GM21447 (cell line): ENCODE measurements around the gene MYO9B.

ENCODE experiments used
- ATAC-seq: cut with Tn5 transposase; IDR thresholded peaks from one replicate; pipeline ENCODE4 v1.9.1; 2021; ENCODE audit not compliant: unreplicated experiment

Gene MYO9B

GRCh38 chr19:17061205-17061604 lies 14.4 kb upstream of the MYO9B start:
- ATAC-seq = no peak

DNA sequence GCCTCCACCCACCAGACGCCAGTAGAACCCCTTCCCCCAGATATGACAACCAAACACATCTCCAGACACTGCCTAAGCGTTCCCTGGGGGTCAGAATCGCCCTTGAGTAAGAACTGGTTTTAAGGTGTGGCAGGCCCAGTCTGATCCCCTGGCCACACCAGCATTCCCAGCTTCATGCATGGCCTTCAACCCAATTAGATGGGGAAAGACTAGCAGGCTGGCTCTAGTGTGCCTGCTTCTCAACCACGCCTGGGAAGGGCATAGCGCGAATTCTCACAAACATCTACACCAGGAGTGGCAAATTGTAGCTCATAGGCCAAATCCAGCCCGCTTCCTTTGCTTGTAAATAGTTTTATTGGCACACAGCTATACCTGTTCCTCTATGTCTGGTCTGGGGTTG lies 13.9 kb upstream of the MYO9B start:
- ATAC-seq = no peak

DNA sequence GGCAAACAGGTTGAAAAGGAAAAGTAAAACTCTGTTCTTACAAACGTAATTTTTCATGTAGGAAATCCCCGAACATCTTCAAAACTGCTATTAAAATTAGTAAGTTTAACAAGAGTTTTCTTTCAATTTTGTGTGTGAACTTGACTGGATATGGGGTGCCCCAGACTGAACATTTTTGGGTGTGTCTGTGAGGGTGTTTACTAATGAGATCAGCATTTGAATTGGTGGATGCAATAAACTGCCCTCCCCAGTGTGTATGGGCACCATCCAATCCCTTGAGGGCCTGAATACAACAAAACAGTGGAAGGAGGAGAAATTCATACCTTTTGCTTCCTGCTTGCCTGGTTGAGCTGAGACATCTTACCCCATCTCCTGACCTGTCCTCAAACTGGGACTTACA lies 12.1 kb upstream of the MYO9B start:
- no peak for ATAC-seq

DNA sequence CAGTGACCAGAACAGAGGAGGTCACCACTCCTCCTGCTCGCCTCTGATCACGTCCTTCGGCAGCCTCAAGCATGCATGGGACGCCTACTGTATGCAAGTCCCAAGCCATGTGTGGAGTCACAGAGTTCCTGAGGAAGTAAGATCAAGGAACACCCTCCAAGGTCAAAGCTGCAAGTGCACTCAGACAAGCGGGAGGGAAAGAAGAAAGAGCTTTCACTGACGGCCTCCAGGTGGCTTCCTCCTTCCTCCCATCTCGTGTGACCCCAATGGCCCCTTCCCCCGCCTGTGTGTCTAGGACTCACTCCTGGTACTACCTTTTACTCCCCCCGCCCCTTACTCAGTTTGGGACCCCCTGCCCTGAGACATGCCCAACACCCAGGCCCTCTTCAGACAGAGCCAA lies 6.4 kb upstream of the MYO9B start:
- ATAC-seq = no peak

GRCh38 chr19:17070421-17070820 lies 5.2 kb upstream of the MYO9B start:
- ATAC-seq = no peak

DNA sequence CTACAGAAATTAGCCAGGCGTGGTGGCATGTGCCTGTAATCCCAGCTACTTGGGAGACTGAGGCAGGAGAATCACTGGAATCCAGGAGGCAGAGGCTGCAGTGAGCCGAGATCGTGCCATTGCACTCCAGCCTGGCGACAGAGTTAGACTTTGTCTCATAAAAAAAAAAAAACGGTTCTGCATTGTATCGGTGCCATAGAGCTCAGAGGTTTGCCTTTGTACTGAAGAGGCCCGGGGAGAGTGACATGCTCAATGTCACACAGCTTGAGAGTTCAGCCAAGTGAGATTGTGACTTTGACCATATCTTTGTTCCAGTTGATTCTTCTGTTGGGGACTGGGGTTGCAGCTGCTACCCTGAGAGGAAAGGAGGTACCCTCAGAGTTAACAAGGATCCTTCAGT lies 4.7 kb upstream of the MYO9B start:
- ATAC-seq = no peak

GRCh38 chr19:17073869-17074633 lies 1.5 kb upstream of the MYO9B start:
- no peak for ATAC-seq

GRCh38 chr19:17074634-17075034 lies 943 bp upstream of the MYO9B start:
- no peak for ATAC-seq

DNA sequence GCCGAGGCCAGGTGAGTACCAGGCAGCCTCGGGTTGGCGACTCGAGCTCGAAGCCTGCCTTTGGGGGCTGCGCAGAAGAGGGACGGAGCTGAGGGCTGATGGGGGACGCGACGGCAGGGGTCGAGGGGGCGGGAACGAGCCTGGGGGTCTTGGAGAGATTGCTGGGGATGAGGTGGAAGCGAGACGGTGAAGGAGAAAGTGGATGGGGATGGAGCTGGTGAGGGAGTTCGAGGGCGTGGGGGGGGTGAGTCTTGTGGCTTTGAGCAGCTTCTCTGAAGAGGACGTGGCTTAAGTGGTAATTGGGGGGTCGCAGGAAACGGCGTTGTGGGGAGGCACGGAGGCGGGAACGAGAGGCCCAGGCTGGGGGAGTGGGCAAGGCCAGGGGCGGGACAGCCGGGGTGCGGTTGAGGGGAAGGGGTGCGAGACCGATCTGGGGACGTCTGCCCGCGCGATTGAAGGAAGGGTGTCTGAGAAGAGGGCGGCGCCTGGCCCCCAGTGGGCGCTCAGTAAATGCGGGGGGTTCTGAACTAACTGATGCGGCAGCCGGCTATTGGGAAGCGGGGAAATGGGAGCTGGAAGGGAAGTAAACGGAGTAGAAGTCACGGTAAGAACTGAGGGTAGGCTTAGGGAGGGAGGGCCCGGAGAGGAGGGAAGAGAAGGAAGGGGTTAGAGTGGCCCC lies 426 bp downstream of the MYO9B start:
- ATAC-seq = no peak

DNA sequence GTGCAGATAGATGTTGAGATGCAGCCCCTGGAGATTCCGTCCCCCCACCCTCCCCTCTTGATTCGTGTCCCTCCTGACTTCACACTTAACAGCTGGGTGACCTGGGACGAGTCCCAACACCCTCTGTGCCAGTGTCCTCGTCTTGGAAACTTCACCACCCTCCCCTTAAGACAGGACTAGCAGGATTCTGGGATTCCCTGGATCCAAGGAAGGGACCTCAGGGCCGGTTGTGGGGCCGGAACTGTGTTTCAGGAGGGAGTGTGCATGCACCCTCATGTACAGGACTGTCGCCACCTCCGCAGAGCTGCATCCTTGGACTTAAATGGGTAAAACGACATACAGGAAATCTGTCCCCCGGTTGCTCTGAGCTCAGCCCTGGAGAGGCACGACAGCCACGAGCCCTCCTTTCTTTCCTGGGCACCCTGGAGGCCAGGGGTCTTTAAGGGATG lies 990 bp downstream of the MYO9B start:
- no peak for ATAC-seq

GRCh38 chr19:17077447-17078028 lies 2.0 kb downstream of the MYO9B start:
- no peak for ATAC-seq

DNA sequence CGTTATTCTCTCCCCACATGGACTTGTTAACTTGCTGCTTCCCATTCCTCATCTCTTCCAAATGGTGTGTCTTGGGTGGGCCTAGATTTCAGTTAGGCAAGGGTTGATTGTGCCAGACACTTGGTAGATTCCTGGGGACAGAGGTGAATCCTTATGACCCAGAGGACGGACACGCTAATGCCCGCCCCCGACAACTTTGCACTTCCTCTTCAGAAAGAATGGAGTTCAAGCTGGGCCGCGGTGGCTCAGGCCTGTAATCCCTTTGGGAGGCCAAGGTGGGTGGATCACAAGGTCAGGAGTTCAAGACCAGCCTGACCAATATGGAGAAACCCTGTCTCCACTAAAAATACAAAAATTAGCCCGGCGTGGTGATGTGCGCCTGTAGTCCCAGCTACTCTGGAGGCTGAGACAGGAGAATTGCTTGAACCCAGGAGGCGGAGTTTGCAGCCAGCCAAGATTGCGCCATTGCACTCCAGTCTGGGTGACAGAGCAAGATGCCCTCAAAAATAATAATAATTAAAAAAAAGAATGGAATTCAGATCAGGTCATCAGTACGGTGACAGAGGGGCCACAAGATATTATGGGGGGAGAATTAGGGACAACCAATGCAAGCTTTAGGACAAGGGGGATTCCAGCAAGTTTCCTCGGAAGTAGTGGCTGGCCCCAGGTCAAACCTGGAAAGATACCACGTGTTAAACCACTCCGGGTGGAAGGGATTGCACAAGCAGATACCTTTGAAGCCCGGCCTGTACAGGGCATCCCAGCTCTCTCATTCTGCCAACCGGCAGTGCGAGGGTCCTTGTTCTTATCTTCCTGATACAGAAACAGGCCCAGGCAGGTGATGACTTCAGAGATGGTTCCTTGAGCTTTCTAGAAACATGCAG lies 2.7 kb downstream of the MYO9B start:
- no peak for ATAC-seq

DNA sequence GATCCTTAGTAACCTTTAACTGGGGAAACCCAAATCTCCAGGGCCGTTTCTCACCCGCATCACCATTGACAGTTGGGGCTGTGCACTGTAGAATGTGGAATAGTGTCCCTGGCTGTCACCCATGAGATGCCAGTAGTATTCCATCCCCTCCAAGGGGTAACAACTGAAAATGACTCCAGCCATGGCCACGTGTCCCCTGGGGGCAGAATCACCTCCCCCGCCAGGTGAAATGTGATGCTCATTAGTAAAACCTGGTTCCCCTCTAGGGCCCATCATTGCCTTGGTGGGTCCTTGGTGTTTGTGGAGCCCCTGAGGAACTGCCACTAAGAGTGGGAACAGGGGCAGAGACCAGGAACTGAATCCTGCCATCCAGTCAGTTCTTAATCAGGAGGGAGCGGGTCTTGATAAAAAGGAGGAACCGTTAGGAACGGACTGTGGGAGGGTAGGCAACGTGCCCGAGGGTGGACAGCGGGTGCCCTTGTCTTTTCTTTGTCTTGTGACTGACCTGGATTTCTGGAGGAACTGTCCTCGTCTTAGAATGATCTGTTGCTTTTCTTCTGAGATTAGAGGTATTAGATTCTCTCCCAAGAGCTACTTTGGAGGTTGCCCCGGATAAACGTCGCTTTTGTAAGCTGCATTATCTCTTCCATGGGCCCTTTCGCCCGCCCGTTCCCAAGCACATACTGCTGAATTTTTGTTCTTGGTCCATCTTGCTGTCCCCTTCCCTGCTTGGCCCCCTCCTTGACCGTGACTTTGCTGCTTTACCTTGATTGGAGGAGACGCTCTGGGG lies 3.5 kb downstream of the MYO9B start:
- no peak for ATAC-seq

DNA sequence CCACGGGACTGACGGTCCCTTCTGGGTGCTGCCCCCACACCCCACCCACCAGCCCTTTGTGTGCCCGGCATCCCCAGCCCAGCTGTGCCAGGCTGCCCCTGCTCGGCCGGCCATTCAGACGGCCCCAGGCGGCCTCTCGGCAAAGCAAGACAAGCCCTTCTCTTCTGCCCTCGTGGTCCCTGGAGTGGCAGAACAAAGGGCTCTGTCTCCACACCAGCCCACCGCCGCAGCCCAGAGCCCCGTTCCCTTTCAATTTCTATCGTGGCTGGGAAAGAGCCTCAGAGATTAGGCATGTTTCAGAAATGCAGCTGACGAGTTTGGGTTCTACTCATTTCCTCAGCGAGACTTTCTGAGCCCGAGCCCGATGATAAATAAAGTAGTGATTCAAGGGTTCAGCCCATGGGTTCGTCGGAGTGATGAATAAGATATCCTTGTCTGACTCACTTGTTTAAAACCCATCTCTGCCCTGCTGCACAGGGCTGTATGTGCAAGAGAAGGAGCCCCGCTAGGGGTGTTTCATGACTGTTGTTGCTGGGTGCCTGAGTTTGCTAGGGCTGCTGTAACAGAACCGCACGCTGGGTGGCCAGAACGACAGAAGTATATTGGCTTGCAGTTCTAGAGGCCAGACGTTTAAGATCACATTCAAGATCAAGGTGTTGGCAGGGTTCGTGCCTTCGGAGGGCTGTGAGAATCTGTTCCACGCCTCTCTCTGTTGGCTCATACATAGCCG lies 4.3 kb downstream of the MYO9B start:
- no peak for ATAC-seq

- no peak for ATAC-seq
These were observed 4.8 kb downstream of the MYO9B start for GRCh38 chr19:17080440-17080801.

DNA sequence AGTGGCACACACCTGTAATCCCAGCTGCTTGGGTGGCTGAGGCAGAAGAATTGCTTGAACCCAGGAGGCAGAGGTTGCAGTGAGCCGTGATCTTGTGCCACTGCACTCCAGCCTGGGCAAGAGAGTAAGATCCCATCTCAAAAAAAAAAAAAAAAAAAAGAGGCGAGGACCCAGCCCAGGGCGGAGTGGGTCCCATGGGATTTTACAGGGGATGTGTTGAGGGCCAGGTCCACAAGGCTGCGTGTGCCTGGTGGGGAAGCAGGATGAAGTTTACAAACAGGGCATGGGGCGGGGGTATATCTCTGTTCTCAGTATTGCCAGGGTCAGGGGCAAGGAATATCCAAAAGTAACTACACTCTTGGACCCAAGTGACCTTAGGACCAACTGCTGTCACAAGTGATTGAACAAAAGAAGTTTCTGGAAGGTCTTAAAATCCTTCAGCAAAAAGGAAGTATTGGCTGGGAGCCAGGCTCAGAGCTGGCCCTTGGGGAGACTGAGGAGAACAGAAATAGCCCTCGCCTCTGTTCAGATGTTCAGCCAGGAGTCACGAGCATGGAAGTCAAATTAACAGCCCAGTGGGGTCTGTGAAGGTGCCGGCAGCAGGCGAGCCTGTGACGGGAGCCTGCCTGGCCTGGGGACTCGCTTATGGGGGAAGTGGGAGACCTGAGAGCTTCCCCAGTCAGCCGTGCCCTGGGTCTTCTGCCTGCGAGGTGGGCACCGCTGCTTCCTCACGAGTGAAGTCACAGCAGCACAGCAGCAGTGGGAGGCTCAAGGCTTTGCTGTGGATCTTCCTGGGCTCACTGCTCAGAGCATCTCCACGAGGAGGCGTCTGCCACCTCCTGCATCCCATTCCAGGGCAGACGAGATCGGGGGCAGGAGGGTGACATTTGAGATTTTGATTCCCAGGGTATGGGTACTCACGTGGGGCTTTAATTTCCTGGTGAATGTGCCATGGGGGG lies 6.4 kb downstream of the MYO9B start:
- ATAC-seq = no peak

DNA sequence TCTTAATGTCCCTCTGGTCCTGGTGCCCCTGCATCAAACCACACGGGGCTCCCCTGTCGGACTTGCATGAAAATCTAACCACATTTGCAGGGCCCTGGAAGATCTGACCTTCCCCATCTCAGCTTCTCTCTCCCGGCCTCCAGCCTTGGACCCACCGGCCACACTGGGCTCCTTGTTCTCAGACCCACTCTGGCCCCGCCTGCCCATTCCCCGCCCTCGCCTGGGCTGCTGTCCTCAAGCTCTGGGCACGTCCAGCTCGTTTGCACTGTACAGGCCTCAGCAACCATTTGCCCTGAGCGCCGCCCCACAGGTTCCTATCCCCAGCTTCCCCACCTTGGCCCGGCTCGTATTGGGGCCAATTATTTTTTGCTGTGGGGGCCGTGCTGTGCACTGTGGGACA lies 10.5 kb downstream of the MYO9B start:
- no peak for ATAC-seq

DNA sequence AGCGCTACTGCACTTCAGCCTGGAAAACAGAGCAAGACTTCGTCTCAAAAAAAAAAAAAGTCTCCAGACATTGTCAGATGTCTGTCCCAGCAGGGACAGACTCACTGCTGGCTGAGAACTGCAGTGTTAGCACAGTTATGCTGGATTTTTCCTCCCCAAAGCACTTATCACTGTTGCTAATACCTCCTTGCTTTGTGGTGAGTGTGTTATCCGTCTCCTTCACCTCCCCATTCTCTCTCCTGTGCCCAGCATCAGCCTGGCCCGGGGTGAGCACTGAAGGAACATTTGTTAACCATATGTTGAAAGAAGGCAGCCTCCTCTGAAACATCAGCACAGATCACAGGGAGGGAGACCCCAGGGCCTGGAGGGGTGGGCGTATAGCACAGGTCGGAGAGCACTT lies 11.3 kb downstream of the MYO9B start:
- no peak for ATAC-seq

- no peak for ATAC-seq
These were observed 13.0 kb downstream of the MYO9B start for GRCh38 chr19:17088552-17088951.
